Measurements from ENCODE around the gene CNTNAP5. TPM values are rescaled to one million over a fixed set of nuclear protein-coding genes. Genes with fewer than 3 reads are reported as not detected.

The CNTNAP5 gene
- total and polyA plus RNA-seq, 2 of the 8 experiments (the other 6 are each of a cell fraction or from before 2014, with no cell fraction given): 0.11 to 0.76 TPM

DNA sequence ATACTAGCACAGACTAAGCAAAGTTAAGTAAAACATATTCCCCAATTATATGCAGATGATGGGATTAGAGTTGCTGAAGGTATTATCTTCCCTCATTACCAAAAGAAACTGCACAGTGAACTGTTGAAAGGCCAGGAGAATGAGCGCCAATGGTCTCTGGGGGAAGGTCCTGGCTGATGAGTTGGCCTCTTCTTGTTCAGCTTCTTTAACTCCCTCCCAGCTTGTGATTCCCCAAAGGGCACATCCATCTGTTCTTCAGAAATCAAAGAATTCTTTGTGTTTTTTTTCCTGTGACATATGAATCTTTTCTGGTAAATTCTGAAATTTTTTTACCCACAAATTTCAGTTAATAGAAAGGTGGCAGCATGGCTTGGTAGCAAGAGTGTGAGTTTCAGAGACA, 667.6 kb downstream of the CNTNAP5 start:
- Histone ChIP-seq H3K4me3 (ENCODE audit: extremely low read depth in 1 of 4, insufficient read depth in 2 of 4, low read depth in 3 of 4, low read length in 4 of 4) (no peak overlapping the region), H3K9me3 (ENCODE audit: insufficient read depth in 2 of 2, low read depth in 1 of 2, low read length in 1 of 2) (0 out of 4 replicates have a peak, but pooled peaks cover 0 to 4% of the 10 kb centered on the region in 2 experiments), H3K23me2 (ENCODE audit: low read depth, low read length) (no peaks in the 10 kb centered on the region), H2BK120ac (replicated peaks; ENCODE audit: low read depth, low read length) (no peak overlapping the region), H3K23ac (ENCODE audit: insufficient read length) (no peak overlapping the region), H3K14ac (ENCODE audit: insufficient read length) (no peak overlapping the region), H4K91ac (replicated peaks; ENCODE audit: insufficient read length, low read length) (no peak overlapping the region), H4K5ac (ENCODE audit: insufficient read length, low read depth, low read length) (no peak overlapping the region), H2BK12ac (ENCODE audit: low read depth, low read length) (no peak overlapping the region), H3K4me2 (ENCODE audit: insufficient read depth in 1 of 2, low read depth in 2 of 2, low read length in 2 of 2) (no peak overlapping the region), H3K56ac (replicated peaks; ENCODE audit: insufficient read length, low read depth, low read length) (no peak overlapping the region), H3K9ac (replicated peaks in 1 of 4; ENCODE audit: extremely low read depth in 1 of 4, low read depth in 3 of 4, low read length in 3 of 4) (no peak overlapping the region), H3K4me1 (replicated peaks in 1 of 4; ENCODE audit: control insufficient read depth in 3 of 4, insufficient read depth in 4 of 4, low read length in 3 of 4) (no peaks in the 10 kb centered on the region), H4K20me1 (replicated peaks in 1 of 2; ENCODE audit: control insufficient read depth in 1 of 2, insufficient read depth in 2 of 2, low read length in 2 of 2) (no peaks in the 10 kb centered on the region), H2BK15ac (ENCODE audit: low read length) (no peak overlapping the region), H3K18ac (ENCODE audit: extremely low read depth, low read length) (no peak overlapping the region), H2AK5ac (ENCODE audit: low read depth, low read length) (no peak overlapping the region), H3K79me1 (ENCODE audit: low read depth, low read length) (no peaks in the 10 kb centered on the region), H3K36me3 (ENCODE audit: control insufficient read depth in 2 of 4, insufficient read depth in 4 of 4, low read length in 3 of 4) (no peaks in the 10 kb centered on the region), H3K79me2 (ENCODE audit: control insufficient read depth in 1 of 2, insufficient read depth in 2 of 2, low read length in 2 of 2) (no peaks in the 10 kb centered on the region), H4K8ac (ENCODE audit: extremely low read depth, insufficient read depth, low read length) (no peak overlapping the region), H2AFZ (ENCODE audit: low read length) (no peak overlapping the region), H2BK20ac (ENCODE audit: low read length) (no peak overlapping the region), H3K27ac (ENCODE audit: low read depth, low read length) (no peak overlapping the region), H3K4ac (replicated peaks; ENCODE audit: insufficient read length, low read depth, low read length) (no peak overlapping the region), H3K27me3 (replicated peaks in 1 of 4; ENCODE audit: control insufficient read depth in 3 of 4, extremely low read depth in 1 of 4, insufficient read depth in 3 of 4, low read length in 3 of 4) (no peaks in the 10 kb centered on the region), H2BK5ac (ENCODE audit: low read depth, low read length) (no peak overlapping the region)
- DNase-seq (ENCODE audit: low read depth in 1 of 2, low spot score in 2 of 2) (no peak), FAIRE-seq (no peak)
- CTCF ChIA-PET (ENCODE audit: partially characterized antibody): interaction anchor here (1.1 kb wide), 1 partner anchor 109 kb away, joined by 3 read pairs; no protein-coding TSS in a partner anchor
- TF ChIP-seq TAF7 (optimal IDR thresholded peaks at IDR 0.05; ENCODE audit: borderline replicate concordance, low read depth, low read length) (no peak), JUN (IDR thresholded peaks at IDR 0.05; ENCODE audit: low read depth, low read length) (no peak), SIRT6 (IDR thresholded peaks at IDR 0.05; ENCODE audit: low read length) (no peak), GTF2F1 (IDR thresholded peaks at IDR 0.05; ENCODE audit: borderline replicate concordance, low read depth, low read length) (no peak)
- POLR2A ChIA-PET (ENCODE audit: partially characterized antibody): no interaction called here
- 80% methylated on average over 1 of the region's 1 CpG; no CpG with 5 or more reads in 1 of the 2 experiments for WGBS, 2 experiments (ENCODE audit: extremely low coverage in 1 of 2, insufficient coverage in 1 of 2, insufficient read length in 1 of 2, insufficient replicate concordance in 2 of 2, low coverage in 1 of 2, low lambda C conversion rate in 2 of 2, missing lambda C conversion rate in 1 of 2)

Data from H1 (cell line).